ENCODE data around the gene HEXB.

HEXB gene

GRCh38 chr5:74653991-74654390, 31.0 kb upstream of the HEXB start:
- no peak for DNase-seq (ENCODE audit: low spot score)
- POLR2A ChIA-PET (ENCODE audit: low non-redundant PET) = no interaction called here
- CTCF ChIA-PET = interaction anchor here (0.5 to 0.6 kb wide), 2 partner anchors 234 to 744 kb away, joined by 3 to 7 read pairs; no protein-coding TSS in a partner anchor
- TF ChIP-seq, protein P1, sequence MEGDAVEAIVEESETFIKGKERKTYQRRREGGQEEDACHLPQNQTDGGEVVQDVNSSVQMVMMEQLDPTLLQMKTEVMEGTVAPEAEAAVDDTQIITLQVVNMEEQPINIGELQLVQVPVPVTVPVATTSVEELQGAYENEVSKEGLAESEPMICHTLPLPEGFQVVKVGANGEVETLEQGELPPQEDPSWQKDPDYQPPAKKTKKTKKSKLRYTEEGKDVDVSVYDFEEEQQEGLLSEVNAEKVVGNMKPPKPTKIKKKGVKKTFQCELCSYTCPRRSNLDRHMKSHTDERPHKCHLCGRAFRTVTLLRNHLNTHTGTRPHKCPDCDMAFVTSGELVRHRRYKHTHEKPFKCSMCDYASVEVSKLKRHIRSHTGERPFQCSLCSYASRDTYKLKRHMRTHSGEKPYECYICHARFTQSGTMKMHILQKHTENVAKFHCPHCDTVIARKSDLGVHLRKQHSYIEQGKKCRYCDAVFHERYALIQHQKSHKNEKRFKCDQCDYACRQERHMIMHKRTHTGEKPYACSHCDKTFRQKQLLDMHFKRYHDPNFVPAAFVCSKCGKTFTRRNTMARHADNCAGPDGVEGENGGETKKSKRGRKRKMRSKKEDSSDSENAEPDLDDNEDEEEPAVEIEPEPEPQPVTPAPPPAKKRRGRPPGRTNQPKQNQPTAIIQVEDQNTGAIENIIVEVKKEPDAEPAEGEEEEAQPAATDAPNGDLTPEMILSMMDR (conservative IDR thresholded peaks at IDR 0.05; ENCODE audit: low read depth) = no peak
- H3K27ac ChIP-seq = no peak overlapping the region

- ChIA-PET CTCF (interaction anchor here (0.5 to 0.7 kb wide), 3 partner anchors 69 to 766 kb away, joined by 3 to 5 read pairs (median 3); no protein-coding TSS in a partner anchor), POLR2A (ENCODE audit: low non-redundant PET) (no interaction called here)
Observed at GRCh38 chr5:74655206-74655605, 29.8 kb upstream of the HEXB start.

DNA sequence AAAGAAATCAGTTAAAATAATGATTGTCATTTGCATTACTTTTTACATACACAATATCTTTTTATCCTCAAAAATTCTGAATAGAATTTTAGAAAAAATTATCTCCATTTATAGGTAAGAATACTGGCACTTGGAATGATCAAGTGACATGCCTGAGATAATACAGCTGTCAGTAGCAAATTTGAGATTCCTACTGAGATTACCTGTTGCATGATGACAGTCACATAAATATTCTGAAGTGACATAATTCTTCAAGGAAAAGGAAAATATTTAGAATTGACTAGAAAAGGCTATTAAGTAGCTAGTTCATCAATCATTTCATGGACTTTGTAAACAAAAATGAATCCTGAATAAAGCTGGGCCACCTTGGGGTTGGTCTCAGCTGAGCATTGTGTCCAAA, 29.3 kb upstream of the HEXB start:
- no peak overlapping the region for H3K27ac ChIP-seq
- POLR2A ChIA-PET (ENCODE audit: low non-redundant PET) = no interaction called here
- TF ChIP-seq, protein P1 (conservative IDR thresholded peaks at IDR 0.05; ENCODE audit: low read depth) = no peak
- DNase-seq (ENCODE audit: low spot score) = no peak
- CTCF ChIA-PET = interaction anchor here (0.7 kb wide), 1 partner anchor 766 kb away, joined by 3 read pairs; no protein-coding TSS in a partner anchor

More at GRCh38 chr5:74655206-74655605, 29.8 kb upstream of the HEXB start:
- DNase-seq (ENCODE audit: low spot score) = no peak
- TF ChIP-seq, protein P1 (conservative IDR thresholded peaks at IDR 0.05; ENCODE audit: low read depth) = no peak
- no peak overlapping the region for H3K27ac ChIP-seq

DNA sequence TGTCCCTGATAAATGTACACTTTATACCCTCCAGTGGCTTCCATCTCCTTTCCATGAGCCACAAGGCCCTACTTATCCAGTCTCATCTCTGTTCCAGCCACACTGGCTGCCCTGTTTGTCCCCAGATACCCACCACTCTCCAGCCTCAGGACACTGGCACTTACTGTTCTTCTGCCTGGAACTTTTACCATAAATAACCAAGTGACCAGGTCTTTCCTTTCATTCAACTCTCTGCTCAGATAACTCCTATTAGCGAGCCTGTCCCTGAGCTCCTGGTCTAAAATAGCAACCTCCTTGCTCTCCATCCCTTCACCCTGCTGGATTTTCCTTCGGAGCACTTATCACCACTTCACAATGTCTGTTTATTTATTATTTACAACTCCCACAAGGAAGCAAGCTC, 27.9 kb upstream of the HEXB start:
- POLR2A ChIA-PET (ENCODE audit: low non-redundant PET) = no interaction called here
- CTCF ChIA-PET = interaction anchor here (0.5 to 0.7 kb wide), 2 partner anchors 15 to 738 kb away, joined by 3 read pairs; no protein-coding TSS in a partner anchor
- no peak for DNase-seq (ENCODE audit: low spot score)
- H3K27ac ChIP-seq = no peak overlapping the region
- TF ChIP-seq, protein P1 (conservative IDR thresholded peaks at IDR 0.05; ENCODE audit: low read depth) = no peak

DNA sequence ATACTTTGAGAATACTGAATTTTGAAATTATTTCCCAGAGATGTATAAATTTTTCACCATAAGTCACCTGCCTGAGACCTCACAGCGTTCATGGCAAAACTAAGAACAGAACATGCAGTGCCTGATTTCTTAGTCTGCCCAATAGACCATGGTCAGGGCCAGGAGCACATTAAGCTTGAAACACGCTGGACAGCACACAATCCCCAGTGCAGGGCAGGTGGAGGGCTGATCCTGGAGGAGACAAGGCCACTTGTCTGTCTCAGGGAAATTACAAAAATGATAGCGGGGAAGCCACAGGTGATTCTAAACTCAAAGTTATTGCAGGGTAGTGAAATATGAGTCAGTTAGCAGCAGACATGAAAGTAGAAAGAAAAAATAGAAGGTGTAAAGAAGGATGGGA, 25.9 kb upstream of the HEXB start:
- TF ChIP-seq, protein P1 (conservative IDR thresholded peaks at IDR 0.05; ENCODE audit: low read depth) = no peak
- DNase-seq (ENCODE audit: low spot score) = no peak
- POLR2A ChIA-PET (ENCODE audit: low non-redundant PET) = no interaction called here
- CTCF ChIA-PET = no interaction called here
- H3K27ac ChIP-seq = no peak overlapping the region

- no peak overlapping the region for H3K27ac ChIP-seq
- ChIA-PET CTCF (no interaction called here), POLR2A (ENCODE audit: low non-redundant PET) (interaction anchor here (0.5 kb wide), 1 partner anchor 19 kb away, joined by 3 read pairs; no protein-coding TSS in a partner anchor)
- DNase-seq (ENCODE audit: low spot score) = no peak
- TF ChIP-seq, protein P1 (conservative IDR thresholded peaks at IDR 0.05; ENCODE audit: low read depth) = no peak
Observed at GRCh38 chr5:74660140-74660539, 24.9 kb upstream of the HEXB start.

All from RWPE1 (cell line).